Karpas-422 (cell line): Measurements from ENCODE around the gene CCDC7. TPM values are rescaled to one million over a fixed set of nuclear protein-coding genes. Genes with fewer than 3 reads are reported as not detected.

ENCODE experiments used
- DNase-seq: peaks from one replicate; pipeline ENCODE4 v3.0.0-alpha.2; 2015
- H2AFZ ChIP-seq: fragments of 200-600 bp; sonication (generic); 2 replicates; pipeline ENCODE4 v1.6.1; 2014; ENCODE audit warnings: antibody characterized with exemption, low read length, mixed read lengths
- H3K27ac ChIP-seq: fragments of 200-600 bp; sonication (generic); 2 replicates; pipeline ENCODE4 v1.5.1; 2014; ENCODE audit warnings: mild to moderate bottlenecking, low read length, moderate library complexity
- H3K27me3 ChIP-seq: fragments of 200-600 bp; sonication (generic); 2 replicates; pipeline ENCODE4 v1.6.1; 2014; ENCODE audit warnings: low read length, mixed read lengths
- H3K36me3 ChIP-seq: fragments of 200-600 bp; sonication (generic); 2 replicates; pipeline ENCODE4 v1.6.1; 2014; ENCODE audit warnings: low read length, mixed read lengths; ENCODE audit not compliant: insufficient read depth
- H3K4me1 ChIP-seq: fragments of 200-600 bp; sonication (generic); 2 replicates; pipeline ENCODE4 v1.6.1; 2014; ENCODE audit warnings: mild to moderate bottlenecking, low read length, mixed read lengths
- H3K4me2 ChIP-seq: fragments of 200-600 bp; sonication (generic); 2 replicates; pipeline ENCODE4 v1.6.1; 2014; ENCODE audit warnings: low read length, low read depth, mild to moderate bottlenecking; ENCODE audit not compliant: poor library complexity, severe bottlenecking
- H3K4me3 ChIP-seq: fragments of 200-600 bp; sonication (generic); 2 replicates; pipeline ENCODE4 v1.5.1; 2014; ENCODE audit warnings: mild to moderate bottlenecking, antibody characterized with exemption, low read length, mixed read lengths
- H3K79me2 ChIP-seq: fragments of 200-600 bp; sonication (generic); 2 replicates; pipeline ENCODE4 v1.6.1; 2014; ENCODE audit warnings: mild to moderate bottlenecking, low read length, mixed read lengths
- H3K9ac ChIP-seq: fragments of 200-600 bp; sonication (generic); 2 replicates; pipeline ENCODE4 v1.6.0; 2014; ENCODE audit warnings: low read length
- H3K9me2 ChIP-seq: fragments of 200-600 bp; sonication (generic), shearing (Covaris generic); replicated peaks from 2 replicates; pipeline ENCODE4 v1.6.0; 2014; ENCODE audit warnings: mild to moderate bottlenecking, low read length, moderate library complexity; ENCODE audit not compliant: insufficient read depth
- H3K9me3 ChIP-seq: fragments of 300-700, 200-600 bp; sonication (generic); 2 replicates; pipeline ENCODE4 v1.6.1; 2014; ENCODE audit warnings: low read length, mixed read lengths
- H4K20me1 ChIP-seq: fragments of 200-600 bp; sonication (generic); 2 replicates; pipeline ENCODE4 v1.6.1; 2014; ENCODE audit warnings: mild to moderate bottlenecking, antibody characterized with exemption, low read length, low read depth; ENCODE audit not compliant: insufficient read depth
- total RNA-seq: library from RNA; depleted of rRNA; stranded (reverse); fragments of >200 nt; shearing (Covaris generic); gene quantifications from 2 replicates; pipeline ENCODE4 v1.2.3, GENCODE V29; 2014; ENCODE audit warnings: low replicate concordance

The CCDC7 gene
- total RNA-seq, 1 experiment from 2014 or later, result 19.7 TPM

DNA sequence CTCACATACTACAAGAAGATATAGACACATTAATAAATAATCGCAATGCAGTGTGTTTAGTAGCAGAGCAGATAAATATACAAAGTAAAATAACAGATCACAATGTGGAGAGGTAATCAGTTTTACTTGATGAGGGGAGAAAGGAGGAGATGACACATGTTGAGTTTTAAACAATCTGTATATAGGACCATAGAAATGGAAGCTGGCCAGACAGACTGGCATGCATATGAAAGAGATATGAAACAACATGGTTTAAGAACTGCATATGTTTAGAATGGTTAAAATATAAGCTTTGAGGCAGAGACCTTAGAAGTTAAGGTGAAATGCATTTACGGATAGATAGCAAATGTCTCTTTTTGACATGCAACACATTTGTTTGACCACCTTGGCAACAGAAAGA is 19.8 kb upstream of the CCDC7 start:
- Histone ChIP-seq H3K4me3 (no peak overlapping the region), H3K36me3 (no peaks in the 10 kb centered on the region), H3K79me2 (no peaks in the 10 kb centered on the region), H3K9ac (no peak overlapping the region), H3K9me2 (no peaks in the 10 kb centered on the region), H3K27me3 (no peaks in the 10 kb centered on the region), H2AFZ (no peak overlapping the region), H3K4me2 (no peak overlapping the region), H3K27ac (no peak overlapping the region), H4K20me1 (no peaks in the 10 kb centered on the region), H3K9me3 (no peaks in the 10 kb centered on the region), H3K4me1 (no peaks in the 10 kb centered on the region)
- DNase-seq, result no peak

DNA sequence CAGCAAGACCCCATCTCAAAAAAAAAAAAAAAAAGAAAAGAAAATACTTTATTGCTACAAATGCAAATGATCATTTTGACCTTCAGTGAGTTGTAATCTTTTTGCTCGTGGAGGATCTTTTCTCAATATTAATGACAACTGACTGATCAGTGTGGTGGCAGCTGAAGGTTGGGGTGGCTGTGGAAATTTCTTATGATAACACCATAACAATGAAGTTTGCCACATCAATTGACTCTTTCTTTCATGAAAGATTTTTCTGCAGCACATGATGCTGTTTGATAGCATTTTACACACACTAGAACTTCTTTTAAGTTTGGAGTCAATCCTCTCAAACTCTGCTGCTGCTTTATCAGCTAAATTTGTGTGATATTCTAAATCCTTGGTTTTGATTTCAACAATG is 12.4 kb upstream of the CCDC7 start:
- Histone ChIP-seq H3K9ac (no peak overlapping the region), H3K4me1 (no peaks in the 10 kb centered on the region), H3K4me3 (no peak overlapping the region), H3K79me2 (no peaks in the 10 kb centered on the region), H2AFZ (no peak overlapping the region), H3K9me3 (no peaks in the 10 kb centered on the region), H3K9me2 (no peaks in the 10 kb centered on the region), H3K4me2 (no peak overlapping the region), H3K36me3 (no peaks in the 10 kb centered on the region), H4K20me1 (no peaks in the 10 kb centered on the region), H3K27ac (no peak overlapping the region), H3K27me3 (no peaks in the 10 kb centered on the region)
- no peak for DNase-seq

DNA sequence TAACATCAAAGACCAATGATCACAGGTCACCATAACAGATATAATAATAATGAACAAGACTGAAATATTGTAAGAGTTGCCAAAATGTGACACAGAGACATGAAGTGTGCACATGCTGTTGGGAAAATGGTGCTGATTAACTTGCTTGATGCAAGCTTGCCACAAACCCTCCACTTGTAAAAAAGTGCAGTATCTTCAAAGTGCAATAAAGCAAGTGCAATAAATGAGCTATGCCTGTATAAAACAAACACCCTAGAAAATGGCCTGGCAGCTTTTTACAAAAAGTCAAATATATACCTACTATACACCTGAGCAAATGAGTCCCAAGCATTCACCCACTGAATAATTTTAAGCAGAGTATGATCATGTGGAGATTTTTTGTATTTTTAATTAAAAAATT is 9.7 kb upstream of the CCDC7 start:
- H3K79me2 ChIP-seq, result no peaks in the 10 kb centered on the region
- no peak overlapping the region for H2AFZ ChIP-seq
- no peak overlapping the region for H3K4me2 ChIP-seq
- no peak overlapping the region for H3K4me3 ChIP-seq
- no peaks in the 10 kb centered on the region for H3K36me3 ChIP-seq
- no peaks in the 10 kb centered on the region for H3K4me1 ChIP-seq
- no peak for DNase-seq
- H3K9me3 ChIP-seq, result no peaks in the 10 kb centered on the region
- H3K9ac ChIP-seq, result no peak overlapping the region
- H4K20me1 ChIP-seq, result no peaks in the 10 kb centered on the region
- no peak overlapping the region for H3K27ac ChIP-seq
- no peaks in the 10 kb centered on the region for H3K27me3 ChIP-seq
- H3K9me2 ChIP-seq, result no peaks in the 10 kb centered on the region

DNA sequence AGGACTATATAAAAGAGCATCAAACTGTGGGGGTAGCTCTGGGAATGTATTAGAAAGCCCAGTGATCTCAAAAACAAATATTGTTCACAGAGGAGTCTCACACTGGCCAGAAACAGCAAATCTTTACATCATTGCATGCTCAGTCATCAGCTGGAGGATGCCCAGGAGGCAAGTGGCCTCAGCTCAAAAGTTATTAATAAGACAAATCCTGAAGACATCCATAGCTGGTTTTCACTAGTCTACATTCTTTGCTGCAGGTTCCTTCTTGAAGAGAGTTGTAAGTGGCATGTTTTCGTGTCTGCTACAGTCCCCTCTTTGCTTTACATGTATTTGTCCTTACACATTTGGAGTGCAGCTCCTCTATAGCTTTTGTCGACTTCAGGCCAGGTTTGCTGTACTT is 8.6 kb upstream of the CCDC7 start:
- no peaks in the 10 kb centered on the region for H3K9me3 ChIP-seq
- DNase-seq, result no peak
- H3K27me3 ChIP-seq, result no peaks in the 10 kb centered on the region
- H3K4me2 ChIP-seq, result no peak overlapping the region
- no peak overlapping the region for H3K4me3 ChIP-seq
- H3K9me2 ChIP-seq, result no peaks in the 10 kb centered on the region
- no peak overlapping the region for H3K27ac ChIP-seq
- H3K9ac ChIP-seq, result no peak overlapping the region
- H3K4me1 ChIP-seq, result no peaks in the 10 kb centered on the region
- H3K36me3 ChIP-seq, result no peaks in the 10 kb centered on the region
- no peak overlapping the region for H2AFZ ChIP-seq
- H3K79me2 ChIP-seq, result no peaks in the 10 kb centered on the region
- H4K20me1 ChIP-seq, result no peaks in the 10 kb centered on the region

DNA sequence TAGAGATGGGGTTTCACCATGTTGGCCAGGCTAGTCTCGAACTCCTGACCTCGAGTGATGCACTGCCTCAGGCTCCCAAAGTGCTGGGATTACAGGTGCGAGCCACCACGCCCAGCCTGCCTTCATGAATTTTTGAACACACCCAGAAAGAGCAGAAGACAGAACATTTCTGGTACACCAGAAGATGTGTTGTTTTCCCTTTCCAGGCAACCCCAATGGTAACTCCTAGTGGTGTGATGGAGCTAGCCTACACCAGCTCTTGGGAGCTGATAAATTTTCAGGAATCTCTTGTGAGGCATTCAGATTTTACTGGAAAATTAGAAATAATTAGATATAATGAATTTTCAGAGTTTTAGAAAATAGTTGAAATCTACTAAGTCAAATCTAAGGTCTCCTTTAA is 904 bp upstream of the CCDC7 start:
- H3K4me1 ChIP-seq, result peaks cover 15% of the 10 kb centered on the region
- peak overlapping the region; percentile 100 for H3K4me3 ChIP-seq
- no peaks in the 10 kb centered on the region for H3K36me3 ChIP-seq
- H3K9me2 ChIP-seq, result no peaks in the 10 kb centered on the region
- no peak overlapping the region for H2AFZ ChIP-seq
- peak overlapping the region; percentile 98 for H3K4me2 ChIP-seq
- H3K27ac ChIP-seq, result no peak overlapping the region
- no peaks in the 10 kb centered on the region for H3K27me3 ChIP-seq
- H3K79me2 ChIP-seq, result peaks cover 22% of the 10 kb centered on the region
- peak overlapping the region; percentile 99 for H3K9ac ChIP-seq
- H4K20me1 ChIP-seq, result no peaks in the 10 kb centered on the region
- H3K9me3 ChIP-seq, result no peaks in the 10 kb centered on the region
- no peak for DNase-seq

DNA sequence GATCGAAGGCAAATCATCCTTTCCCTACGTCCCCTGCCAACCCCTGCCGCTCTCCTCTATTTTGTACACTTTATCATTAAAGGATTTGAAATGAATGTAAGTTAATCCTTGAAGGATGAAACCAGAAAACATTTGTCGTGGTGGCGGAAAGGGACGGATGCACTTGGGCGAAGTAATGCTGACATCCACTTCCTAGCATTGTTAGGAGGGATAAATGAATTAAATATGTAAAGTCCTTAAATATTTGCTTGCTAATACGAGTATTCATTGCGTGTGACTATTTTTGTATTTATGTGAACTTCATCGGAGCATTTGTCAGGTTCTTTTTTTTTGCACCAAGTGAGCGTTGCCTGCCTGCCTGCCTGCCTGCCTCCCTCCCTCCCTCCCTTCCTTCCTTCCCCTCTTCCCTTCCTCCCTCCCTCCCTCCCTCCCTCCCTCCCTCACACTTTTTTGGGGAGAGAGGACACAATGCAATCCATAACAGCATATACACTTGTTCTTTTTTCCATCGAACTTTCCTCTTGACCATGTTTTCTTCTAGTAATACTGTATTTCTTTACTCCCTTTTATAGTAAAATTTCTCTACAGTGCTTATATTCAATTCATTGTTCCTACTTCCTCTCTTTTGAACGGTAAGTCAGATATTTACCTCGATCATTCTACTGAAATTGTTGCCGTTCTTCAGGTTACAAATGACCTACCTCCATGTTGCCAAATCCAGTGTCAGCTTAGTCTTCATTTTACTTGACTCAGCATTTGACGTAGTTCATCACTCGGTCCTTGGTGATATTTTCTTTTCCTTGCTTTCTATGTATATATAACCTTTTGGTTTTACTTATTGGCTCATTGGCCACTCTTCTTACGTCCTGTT is 831 bp downstream of the CCDC7 start:
- peak; percentile 72 for DNase-seq
- no peaks in the 10 kb centered on the region for H3K9me3 ChIP-seq
- no peaks in the 10 kb centered on the region for H4K20me1 ChIP-seq
- H3K9me2 ChIP-seq, result no peaks in the 10 kb centered on the region
- peak overlapping the region; percentile 92 for H3K27ac ChIP-seq
- H3K4me1 ChIP-seq, result peaks cover 15% of the 10 kb centered on the region
- no peaks in the 10 kb centered on the region for H3K27me3 ChIP-seq
- H3K79me2 ChIP-seq, result peaks cover 25% of the 10 kb centered on the region
- H2AFZ ChIP-seq, result peak overlapping the region; percentile 87
- peak overlapping the region; percentile 98 for H3K4me2 ChIP-seq
- H3K4me3 ChIP-seq, result peak overlapping the region; percentile 100
- H3K9ac ChIP-seq, result peak overlapping the region; percentile 99
- H3K36me3 ChIP-seq, result no peaks in the 10 kb centered on the region

DNA sequence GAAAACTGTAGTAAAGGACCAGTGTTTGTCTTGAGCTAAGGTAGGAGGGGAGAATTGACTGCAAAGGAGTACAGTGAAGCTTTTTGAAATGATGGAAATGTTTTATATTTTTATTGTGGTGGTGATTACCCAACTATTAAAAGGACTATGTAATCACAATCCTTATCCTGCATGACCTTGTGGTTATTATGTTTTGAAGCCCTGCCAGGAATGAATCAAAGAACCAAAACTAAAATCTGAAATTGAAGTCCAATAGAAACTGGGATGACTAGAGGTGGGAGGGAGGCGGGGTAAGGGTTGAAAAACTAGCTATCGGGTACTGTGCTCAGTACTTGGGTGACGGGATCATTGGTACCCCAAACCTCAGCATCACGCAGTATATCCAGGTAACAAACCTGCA is 8.2 kb downstream of the CCDC7 start:
- H3K27ac ChIP-seq, result no peak overlapping the region
- no peak for DNase-seq
- H3K36me3 ChIP-seq, result no peaks in the 10 kb centered on the region
- H3K4me2 ChIP-seq, result no peak overlapping the region
- no peaks in the 10 kb centered on the region for H3K27me3 ChIP-seq
- no peaks in the 10 kb centered on the region for H3K9me3 ChIP-seq
- no peaks in the 10 kb centered on the region for H4K20me1 ChIP-seq
- no peak overlapping the region for H3K4me3 ChIP-seq
- no peak overlapping the region for H2AFZ ChIP-seq
- H3K79me2 ChIP-seq, result 0 out of 2 replicates have a peak, but pooled peaks cover 4% of the 10 kb centered on the region
- no peaks in the 10 kb centered on the region for H3K9me2 ChIP-seq
- peaks cover 16% of the 10 kb centered on the region for H3K4me1 ChIP-seq
- no peak overlapping the region for H3K9ac ChIP-seq

DNA sequence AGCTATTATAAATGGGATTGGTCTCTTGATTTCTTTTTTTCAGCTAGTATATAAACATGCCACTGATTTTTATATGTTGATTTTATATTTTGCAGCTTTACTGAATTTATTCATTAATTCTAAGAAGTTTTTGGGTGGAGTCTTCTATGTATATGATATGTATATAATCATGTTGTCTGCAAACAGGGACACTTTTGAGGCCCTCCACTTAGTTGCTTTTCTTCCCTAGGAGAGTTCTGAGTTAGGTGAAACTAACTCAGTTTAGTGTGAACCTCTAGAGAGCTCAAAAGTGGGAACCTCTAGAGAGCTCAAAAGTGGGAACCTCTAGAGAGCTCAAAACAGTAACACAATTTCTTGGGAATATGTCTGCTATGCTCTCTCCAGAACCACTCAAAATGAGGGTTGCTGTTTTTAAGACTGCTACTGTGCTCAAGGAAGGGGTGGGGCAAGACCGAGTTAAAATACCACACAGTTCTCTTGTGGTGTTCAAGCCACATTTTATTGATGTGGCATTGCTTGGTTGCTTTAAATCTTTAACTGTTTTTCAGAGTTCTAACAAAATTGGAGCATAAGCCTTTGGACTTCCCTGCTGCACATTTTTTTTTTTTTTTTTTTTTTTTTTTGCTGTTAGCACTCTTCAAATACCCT is 13.2 kb downstream of the CCDC7 start:
- Histone ChIP-seq H3K27ac (no peak overlapping the region), H3K27me3 (no peaks in the 10 kb centered on the region), H3K9me2 (0 out of 2 replicates have a peak, but pooled peaks cover 2% of the 10 kb centered on the region), H2AFZ (no peak overlapping the region), H3K36me3 (no peaks in the 10 kb centered on the region), H3K4me2 (no peak overlapping the region), H3K4me1 (peaks cover 17% of the 10 kb centered on the region), H3K79me2 (no peaks in the 10 kb centered on the region), H3K9ac (no peak overlapping the region), H4K20me1 (no peaks in the 10 kb centered on the region), H3K9me3 (no peaks in the 10 kb centered on the region), H3K4me3 (no peak overlapping the region)
- DNase-seq, result no peak
